ENCODE results near the gene EZH2.

EZH2 gene

DNA sequence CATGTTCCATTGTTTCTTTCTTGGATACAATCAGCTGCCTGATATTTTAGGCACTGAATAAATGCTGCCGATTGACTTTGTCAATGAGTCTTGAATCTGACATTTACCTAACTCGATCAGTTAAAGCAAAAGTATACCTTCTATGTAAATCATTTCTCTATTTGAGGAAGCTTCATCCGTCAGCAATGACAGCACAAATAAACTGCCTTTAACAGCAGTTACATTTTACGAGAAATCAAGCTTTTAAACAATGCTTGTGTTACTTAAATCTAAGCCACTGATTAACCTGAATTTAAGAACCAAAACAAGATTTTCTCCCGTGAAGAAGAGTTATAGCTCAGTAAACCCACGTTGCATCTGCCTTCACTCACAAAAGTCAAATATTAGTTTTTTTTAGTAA, 114.1 kb downstream of the EZH2 start:
- H3K4me1 ChIP-seq (ENCODE audit: control insufficient read depth, insufficient read depth, low read length), result no peaks in the 10 kb centered on the region
- H3K27me3 ChIP-seq (ENCODE audit: control insufficient read depth in 1 of 2, insufficient read depth in 2 of 2, low read length in 2 of 2), result no peaks in the 10 kb centered on the region
- H3K9me3 ChIP-seq (ENCODE audit: control insufficient read depth in 2 of 2, low read length in 2 of 2), result no peaks in the 10 kb centered on the region
- no peak overlapping the region for H3K4me3 ChIP-seq (ENCODE audit: low read length in 2 of 2)
- no peak overlapping the region for H3K27ac ChIP-seq (ENCODE audit: low read length)
- no peak overlapping the region for H3K9ac ChIP-seq (ENCODE audit: low read length in 2 of 2)
- H3K36me3 ChIP-seq (ENCODE audit: control insufficient read depth in 2 of 2, insufficient read depth in 2 of 2, low read length in 2 of 2), result peaks cover 24 to 33% of the 10 kb centered on the region in 2 donors

- Histone ChIP-seq H3K27me3 (ENCODE audit: control insufficient read depth in 1 of 2, insufficient read depth in 2 of 2, low read length in 2 of 2) (no peaks in the 10 kb centered on the region), H3K27ac (ENCODE audit: low read length) (no peak overlapping the region), H3K36me3 (ENCODE audit: control insufficient read depth in 2 of 2, insufficient read depth in 2 of 2, low read length in 2 of 2) (peaks cover 7 to 14% of the 10 kb centered on the region in 2 donors), H3K9ac (ENCODE audit: low read length in 2 of 2) (no peak overlapping the region), H3K4me1 (ENCODE audit: control insufficient read depth, insufficient read depth, low read length) (no peaks in the 10 kb centered on the region), H3K4me3 (ENCODE audit: low read length in 2 of 2) (no peak overlapping the region), H3K9me3 (ENCODE audit: control insufficient read depth in 2 of 2, low read length in 2 of 2) (no peaks in the 10 kb centered on the region)
These were observed 120.5 kb downstream of the EZH2 start for GRCh38 chr7:148763622-148764021.

GRCh38 chr7:148761499-148762278, 122.4 kb downstream of the EZH2 start:
- H3K27ac ChIP-seq (ENCODE audit: low read length), result no peak overlapping the region
- no peaks in the 10 kb centered on the region for H3K9me3 ChIP-seq (ENCODE audit: control insufficient read depth in 2 of 2, low read length in 2 of 2)
- peaks cover 17 to 20% of the 10 kb centered on the region in 2 donors for H3K36me3 ChIP-seq (ENCODE audit: control insufficient read depth in 2 of 2, insufficient read depth in 2 of 2, low read length in 2 of 2)
- no peaks in the 10 kb centered on the region for H3K27me3 ChIP-seq (ENCODE audit: control insufficient read depth in 1 of 2, insufficient read depth in 2 of 2, low read length in 2 of 2)
- H3K4me1 ChIP-seq (ENCODE audit: control insufficient read depth, insufficient read depth, low read length), result no peaks in the 10 kb centered on the region
- no peak overlapping the region for H3K9ac ChIP-seq (ENCODE audit: low read length in 2 of 2)
- H3K4me3 ChIP-seq (ENCODE audit: low read length in 2 of 2), result no peak overlapping the region

Measured in stomach smooth muscle (tissue), 2 donors.